ENCODE results near the gene NCBP2L. TPM values are rescaled to one million over a fixed set of nuclear protein-coding genes. Genes with fewer than 3 reads are reported as not detected.

Gene NCBP2L
- total RNA-seq, 2 experiments from 2014 or later, result not detected

- no TSS peak for BruUV-seq (replicated peaks)
- Histone ChIP-seq H3K4me2 (ENCODE audit: low read length) (peak within 1 kb of the TSS; percentile 77), H2AFZ (ENCODE audit: low read length) (peak within 1 kb of the TSS; percentile 95), H3K9me3 (ENCODE audit: low read length) (no peaks in the 10 kb centered on the region), H3K4me1 (ENCODE audit: insufficient read depth, low read length, poor library complexity, severe bottlenecking) (peaks cover 11% of the 10 kb centered on the region), H3K79me2 (ENCODE audit: insufficient read depth, low read depth, low read length) (no peaks in the 10 kb centered on the region), H4K20me1 (ENCODE audit: insufficient read depth, low read length) (no peaks in the 10 kb centered on the region), H3K27ac (ENCODE audit: low read depth, low read length, poor library complexity, severe bottlenecking) (no peak within 1 kb of the TSS), H3K36me3 (ENCODE audit: insufficient read depth, low read length) (no peaks in the 10 kb centered on the region), H3K4me3 (ENCODE audit: low read depth, low read length, poor library complexity, severe bottlenecking) (peak within 1 kb of the TSS; percentile 58), H3K9me2 (ENCODE audit: insufficient read depth, low read length) (no peaks in the 10 kb centered on the region)
- intact Hi-C loops (cut with micrococcal nuclease; ENCODE audit: unreplicated experiment), result loop anchor here (2.0 to 10.0 kb wide), 4 partner anchors 57 to 751 kb away; no protein-coding TSS in a partner anchor
- CTCF ChIA-PET (ENCODE audit: unreplicated experiment), result interaction anchor here (0.5 kb wide), 1 partner anchor 16 kb away, joined by 3 read pairs; no protein-coding TSS in a partner anchor
- TF ChIP-seq CTCF (conservative IDR thresholded peaks at IDR 0.05; ENCODE audit: low read length) (no peak), EZH2phosphoT487 (IDR thresholded peaks at IDR 0.05; ENCODE audit: borderline replicate concordance, low read depth, low read length) (no peak)
- peak; percentile 38 for DNase-seq (ENCODE audit: low spot score)
- POLR2A ChIA-PET, result interaction anchor here (1.2 kb wide), 1 partner anchor 103 kb away, joined by 5 read pairs; no protein-coding TSS in a partner anchor
Measured at GRCh38 chrX:107775734-107776511, 1.6 kb upstream of the NCBP2L start, which contains the start of gene TSC22D3. Gene TSC22D3 (minus strand): TSS chrX:107775787. CDS start chrX:107775419, 368 bp downstream.

GRCh38 chrX:107776649-107777535 lies 641 bp upstream of the NCBP2L start:
- Histone ChIP-seq H3K79me2 (ENCODE audit: insufficient read depth, low read depth, low read length) (no peaks in the 10 kb centered on the region), H3K36me3 (ENCODE audit: insufficient read depth, low read length) (no peaks in the 10 kb centered on the region), H3K4me3 (ENCODE audit: low read depth, low read length, poor library complexity, severe bottlenecking) (peak overlapping the region; percentile 58), H2AFZ (ENCODE audit: low read length) (peak overlapping the region; percentile 95), H3K9me2 (ENCODE audit: insufficient read depth, low read length) (no peaks in the 10 kb centered on the region), H4K20me1 (ENCODE audit: insufficient read depth, low read length) (no peaks in the 10 kb centered on the region), H3K4me1 (ENCODE audit: insufficient read depth, low read length, poor library complexity, severe bottlenecking) (peaks cover 11% of the 10 kb centered on the region), H3K9me3 (ENCODE audit: low read length) (no peaks in the 10 kb centered on the region), H3K4me2 (ENCODE audit: low read length) (peak overlapping the region; percentile 77), H3K27ac (ENCODE audit: low read depth, low read length, poor library complexity, severe bottlenecking) (no peak overlapping the region)
- CTCF ChIA-PET (ENCODE audit: unreplicated experiment), result interaction anchor here (0.7 to 1.5 kb wide), 5 partner anchors 9 to 131 kb away, joined by 3 to 9 read pairs (median 3); no protein-coding TSS in a partner anchor
- intact Hi-C loops (cut with micrococcal nuclease; ENCODE audit: unreplicated experiment), result loop anchor here (1.0 to 10.0 kb wide), 7 partner anchors 58 to 752 kb away; no protein-coding TSS in a partner anchor
- DNase-seq (ENCODE audit: low spot score), result peak; percentile 83
- BruUV-seq (replicated peaks), result no TSS peak
- POLR2A ChIA-PET, result interaction anchor here (0.6 kb wide), 1 partner anchor 56 kb away, joined by 3 read pairs; no protein-coding TSS in a partner anchor
- TF ChIP-seq EZH2phosphoT487 (IDR thresholded peaks at IDR 0.05; ENCODE audit: borderline replicate concordance, low read depth, low read length), result no peak
- peak; percentile 77 for TF ChIP-seq CTCF (conservative IDR thresholded peaks at IDR 0.05; ENCODE audit: low read length)
